ENCODE measurements around the gene ZNF771. TPM values are rescaled to one million over a fixed set of nuclear protein-coding genes. Genes with fewer than 3 reads are reported as not detected.

The ZNF771 gene
- total and polyA plus RNA-seq, 9 of the 15 experiments (the other 6 are each of a cell fraction or from before 2014, with no cell fraction given) = 1.5 to 12.6 (median 4.4) TPM

GRCh38 chr16:30368122-30368791, 39.1 kb upstream of the ZNF771 start (continued):
- TF ChIP-seq SMARCE1 (IDR thresholded peaks at IDR 0.05) (0 out of 2 replicates have a peak, but pooled peaks have one; percentile 13), L3MBTL2 (IDR thresholded peaks at IDR 0.05) (no peak), ZBED1 (IDR thresholded peaks at IDR 0.05) (no peak), SREBF2 (CRISPR knock-in tag; IDR thresholded peaks at IDR 0.05) (no peak), KDM4B (IDR thresholded peaks at IDR 0.05; ENCODE audit: borderline replicate concordance in 2 of 2, low read depth in 1 of 2) (no peak), CBX1 (IDR thresholded peaks at IDR 0.05; ENCODE audit: low read depth) (no peak), CEBPG (CRISPR knock-in tag; IDR thresholded peaks at IDR 0.05) (no peak), CEBPG (tag; conservative IDR thresholded peaks at IDR 0.05 in 1 of 2, IDR thresholded peaks at IDR 0.05 in 1 of 2) (no peak), ELF1 (tag; IDR thresholded peaks at IDR 0.05) (no peak), STAG1 (CRISPR knock-in tag; IDR thresholded peaks at IDR 0.05; ENCODE audit: borderline replicate concordance) (no peak), RFX5 (IDR thresholded peaks at IDR 0.05; ENCODE audit: low read depth, low read length) (no peak), ZC3H8 (IDR thresholded peaks at IDR 0.05) (no peak), MEF2D (tag; conservative IDR thresholded peaks at IDR 0.05; ENCODE audit: low read depth) (no peak), FOXA1 (IDR thresholded peaks at IDR 0.05; ENCODE audit: borderline replicate concordance) (no peak), CBX5 (IDR thresholded peaks at IDR 0.05; ENCODE audit: borderline replicate concordance, low read depth) (no peak), ZNF165 (CRISPR knock-in tag; IDR thresholded peaks at IDR 0.05; ENCODE audit: borderline replicate concordance) (no peak), TAF7 (tag; IDR thresholded peaks at IDR 0.05) (no peak), ZKSCAN3 (CRISPR knock-in tag; IDR thresholded peaks at IDR 0.05) (no peak), HMGN3 (IDR thresholded peaks at IDR 0.05; ENCODE audit: borderline replicate concordance, extremely low read depth, insufficient read length, low read depth, low read length) (no peak), ZNF197 (CRISPR knock-in tag; IDR thresholded peaks at IDR 0.05; ENCODE audit: low read depth) (no peak), MEF2A (IDR thresholded peaks at IDR 0.05; ENCODE audit: control insufficient read depth, low read depth, low read length) (no peak), POLR3G (IDR thresholded peaks at IDR 0.05; ENCODE audit: extremely low read depth, insufficient read length, insufficient replicate concordance) (no peak), ZNF408 (CRISPR knock-in tag; IDR thresholded peaks at IDR 0.05; ENCODE audit: low read depth) (no peak), EP300 (IDR thresholded peaks at IDR 0.05; ENCODE audit: low read length) (no peak), TFAP4 (CRISPR knock-in tag; IDR thresholded peaks at IDR 0.05; ENCODE audit: borderline replicate concordance) (0 out of 2 replicates have a peak, but pooled peaks have one; percentile 19), ZNF586 (CRISPR knock-in tag; conservative IDR thresholded peaks at IDR 0.05) (no peak), CHD4 (IDR thresholded peaks at IDR 0.05; ENCODE audit: insufficient read depth, insufficient replicate concordance, low read depth, low read length, poor library complexity, severe bottlenecking) (no peak), BDP1 (IDR thresholded peaks at IDR 0.05; ENCODE audit: insufficient read depth, insufficient read length) (no peak), RBM22 (IDR thresholded peaks at IDR 0.05; ENCODE audit: low read depth, low read length, poor library complexity, severe bottlenecking) (no peak), SP1 (CRISPR knock-in tag; IDR thresholded peaks at IDR 0.05) (no peak)
- TF ChIP-seq, protein P1, sequence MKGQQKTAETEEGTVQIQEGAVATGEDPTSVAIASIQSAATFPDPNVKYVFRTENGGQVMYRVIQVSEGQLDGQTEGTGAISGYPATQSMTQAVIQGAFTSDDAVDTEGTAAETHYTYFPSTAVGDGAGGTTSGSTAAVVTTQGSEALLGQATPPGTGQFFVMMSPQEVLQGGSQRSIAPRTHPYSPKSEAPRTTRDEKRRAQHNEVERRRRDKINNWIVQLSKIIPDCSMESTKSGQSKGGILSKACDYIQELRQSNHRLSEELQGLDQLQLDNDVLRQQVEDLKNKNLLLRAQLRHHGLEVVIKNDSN (CRISPR knock-in tag; IDR thresholded peaks at IDR 0.05) = no peak

Measured in K562 (cell line).